PFSK-1 (cell line): Measurements from ENCODE around the gene PHAX. TPM values are rescaled to one million over a fixed set of nuclear protein-coding genes. Genes with fewer than 3 reads are reported as not detected.

Experiments used
- FOXP2 ChIP-seq: optimal IDR thresholded peaks from 2 replicates; pipeline ENCODE3; 2011; ENCODE audit warnings: borderline replicate concordance, control low read depth, inconsistent platforms; ENCODE audit not compliant: insufficient read depth; ENCODE audit errors: extremely low read length, extremely low read depth
- POLR2AphosphoS5 ChIP-seq: IDR thresholded peaks from 2 replicates; pipeline ENCODE4 v1.6.1; 2012; ENCODE audit warnings: low read depth, mild to moderate bottlenecking, control low read depth, low read length, moderate library complexity
- REST ChIP-seq, 2 experiments: IDR thresholded peaks; 2 replicates each; pipeline versions ENCODE4 v1.6.1 to v1.8.0; 2011 to 2012; ENCODE audit warnings: low read depth in 2 of 2, low read length in 2 of 2, control low read depth in 1 of 2, inconsistent platforms in 1 of 2, mild to moderate bottlenecking in 1 of 2, moderate library complexity in 1 of 2; ENCODE audit not compliant: insufficient read depth in 1 of 2
- SIN3A ChIP-seq: IDR thresholded peaks from 2 replicates; pipeline ENCODE4 v1.6.1; 2012; ENCODE audit warnings: mild to moderate bottlenecking, low read length, moderate library complexity, borderline replicate concordance; ENCODE audit not compliant: insufficient read depth
- TAF1 ChIP-seq: IDR thresholded peaks from 2 replicates; pipeline ENCODE4 v1.6.1; 2012; ENCODE audit warnings: low read length, control low read depth, borderline replicate concordance; ENCODE audit not compliant: insufficient read depth
- polyA plus RNA-seq: library from polyadenylated mRNA; unstranded; fragments of >200 nt; gene quantifications from one replicate; pipeline ENCODE4 v1.2.1, GENCODE V29; 2012; ENCODE audit warnings: low read depth, missing spikeins; ENCODE audit not compliant: insufficient read length

The PHAX gene
- polyA plus RNA-seq = 49.4 TPM

GRCh38 chr5:126600631-126601511 lies at the start of gene PHAX:
TSS of gene PHAX (plus strand) at chr5:126600947. CDS start at chr5:126600963, 16 bp downstream.
- peak; percentile 21 to 65; a peak in 1 of 4 replicates for TF ChIP-seq REST (IDR thresholded peaks at IDR 0.05; ENCODE audit: insufficient read depth in 1 of 2, low read depth in 2 of 2, low read length in 2 of 2)
- peak; percentile 76; the same call in 1 of the 2 replicates for TF ChIP-seq POLR2AphosphoS5
- peak; percentile 87 for TF ChIP-seq FOXP2
- TF ChIP-seq TAF1 = peak; percentile 95
- no peak for TF ChIP-seq SIN3A

GRCh38 chr5:126552614-126553013 lies 48.1 kb upstream of the PHAX start:
- no peak for TF ChIP-seq FOXP2
- no peak for TF ChIP-seq REST (IDR thresholded peaks at IDR 0.05; ENCODE audit: insufficient read depth in 1 of 2, low read depth in 2 of 2, low read length in 2 of 2)
- TF ChIP-seq SIN3A = no peak
- no peak for TF ChIP-seq TAF1
- no peak for TF ChIP-seq POLR2AphosphoS5

GRCh38 chr5:126561908-126562307 lies 38.8 kb upstream of the PHAX start:
- TF ChIP-seq FOXP2 (no peak), TAF1 (no peak), SIN3A (no peak)

- no peak for TF ChIP-seq REST (IDR thresholded peaks at IDR 0.05; ENCODE audit: insufficient read depth in 1 of 2, low read depth in 2 of 2, low read length in 2 of 2)
- no peak for TF ChIP-seq TAF1
- TF ChIP-seq POLR2AphosphoS5 = no peak
- TF ChIP-seq FOXP2 = no peak
- TF ChIP-seq SIN3A = no peak
Observed at GRCh38 chr5:126562823-126563222, 37.9 kb upstream of the PHAX start.

- no peak for TF ChIP-seq SIN3A
- no peak for TF ChIP-seq POLR2AphosphoS5
- TF ChIP-seq TAF1 = no peak
- TF ChIP-seq REST (IDR thresholded peaks at IDR 0.05; ENCODE audit: insufficient read depth in 1 of 2, low read depth in 2 of 2, low read length in 2 of 2) = no peak
Observed at GRCh38 chr5:126568206-126568755, 32.5 kb upstream of the PHAX start.
